GM18909 (cell line): Measurements from ENCODE around the gene PRKCZ.

Source experiments
- ATAC-seq: cut with Tn5 transposase; IDR thresholded peaks from one replicate; pipeline ENCODE4 v1.9.1; 2021; ENCODE audit warnings: mild to moderate bottlenecking; ENCODE audit not compliant: unreplicated experiment, poor library complexity

Gene PRKCZ

DNA sequence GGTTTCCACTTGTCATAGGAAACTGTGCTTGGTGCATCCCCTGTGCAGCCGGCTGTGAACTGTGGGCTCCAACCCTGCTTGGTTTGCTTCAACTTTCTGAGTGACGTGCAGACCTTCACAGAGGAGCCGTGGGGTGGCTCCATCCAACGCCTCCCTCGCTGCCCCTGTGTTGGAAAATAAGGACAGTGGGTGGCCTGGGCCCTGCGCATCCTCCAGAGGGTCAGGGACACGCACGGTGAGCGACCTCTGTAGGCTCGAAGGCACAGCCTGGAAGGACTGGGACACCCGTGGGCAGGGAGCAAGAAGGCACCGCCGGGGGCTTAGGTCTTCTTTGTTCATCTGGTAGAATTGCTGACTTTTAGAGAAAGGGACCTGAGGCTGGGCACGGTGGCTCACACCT, 150.9 kb downstream of the PRKCZ start:
- no peak for ATAC-seq

DNA sequence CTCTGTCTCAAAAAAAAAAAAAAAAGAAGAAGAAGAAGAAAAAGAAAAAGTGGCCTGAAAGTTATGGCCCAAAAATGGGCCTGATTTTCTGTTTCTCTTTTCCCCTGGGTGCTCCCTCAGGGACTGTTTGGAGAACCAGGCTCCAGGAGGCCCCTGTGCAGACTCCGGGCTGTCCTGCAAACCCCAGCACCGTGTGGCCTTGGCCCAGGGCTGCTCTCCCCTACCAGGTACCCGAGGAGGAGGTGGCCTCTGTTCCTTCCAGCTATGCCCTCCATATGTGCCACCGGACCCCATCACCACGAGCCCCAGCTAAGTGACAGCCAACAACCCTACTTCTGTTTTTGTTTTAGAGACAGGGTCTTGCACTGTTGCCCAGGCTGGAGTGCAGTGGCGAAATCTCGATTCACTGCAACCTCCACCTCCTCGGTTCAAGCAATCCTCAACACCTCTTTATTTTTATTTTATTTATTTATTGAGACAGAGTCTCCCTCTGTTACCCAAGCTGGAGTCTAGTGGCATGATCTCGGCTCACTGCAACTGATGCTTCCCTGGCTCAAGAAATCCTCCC, 151.9 kb downstream of the PRKCZ start:
- ATAC-seq = no peak

- ATAC-seq = no peak
Observed at GRCh38 chr1:2202843-2203601, 152.8 kb downstream of the PRKCZ start.

GRCh38 chr1:2203671-2204414, 153.6 kb downstream of the PRKCZ start:
- ATAC-seq = no peak

GRCh38 chr1:2204415-2205190, 154.4 kb downstream of the PRKCZ start:
- peak; percentile 39 for ATAC-seq

GRCh38 chr1:2205191-2205952, 155.2 kb downstream of the PRKCZ start:
- peak; percentile 65 for ATAC-seq

DNA sequence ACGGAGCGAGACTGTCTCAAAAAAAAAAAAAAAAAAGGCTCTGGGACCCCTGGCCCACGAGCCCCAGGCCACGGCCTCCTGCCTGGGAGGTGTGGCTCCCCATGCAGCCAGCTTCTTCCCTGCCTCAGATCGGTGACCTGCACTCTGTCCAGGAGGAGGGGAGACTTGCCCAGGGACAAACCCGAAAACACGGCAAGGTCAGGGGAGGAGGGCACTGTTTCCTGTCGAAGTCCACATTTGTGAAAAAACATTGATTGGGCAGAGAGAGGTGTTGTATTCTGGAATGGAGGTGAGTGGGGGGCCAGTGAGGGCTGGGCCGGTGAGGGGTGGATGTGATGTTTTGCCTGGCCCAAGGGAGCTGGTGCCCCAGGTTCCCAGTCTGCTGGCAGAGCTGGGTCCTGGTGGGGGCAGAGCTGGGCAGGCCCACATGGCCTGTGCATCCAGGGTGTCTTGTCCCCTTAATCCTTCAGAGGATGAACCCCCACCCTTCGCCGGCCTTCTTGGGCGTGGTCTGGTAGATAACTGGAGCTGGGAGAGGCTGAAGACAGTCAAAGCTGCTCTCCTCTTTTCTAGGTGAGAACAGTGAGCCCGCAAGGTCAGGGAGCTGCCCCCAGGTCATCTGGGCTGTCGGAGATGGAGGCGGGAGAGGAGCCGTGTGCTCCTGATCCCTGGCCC, 156.7 kb downstream of the PRKCZ start:
- no peak for ATAC-seq

DNA sequence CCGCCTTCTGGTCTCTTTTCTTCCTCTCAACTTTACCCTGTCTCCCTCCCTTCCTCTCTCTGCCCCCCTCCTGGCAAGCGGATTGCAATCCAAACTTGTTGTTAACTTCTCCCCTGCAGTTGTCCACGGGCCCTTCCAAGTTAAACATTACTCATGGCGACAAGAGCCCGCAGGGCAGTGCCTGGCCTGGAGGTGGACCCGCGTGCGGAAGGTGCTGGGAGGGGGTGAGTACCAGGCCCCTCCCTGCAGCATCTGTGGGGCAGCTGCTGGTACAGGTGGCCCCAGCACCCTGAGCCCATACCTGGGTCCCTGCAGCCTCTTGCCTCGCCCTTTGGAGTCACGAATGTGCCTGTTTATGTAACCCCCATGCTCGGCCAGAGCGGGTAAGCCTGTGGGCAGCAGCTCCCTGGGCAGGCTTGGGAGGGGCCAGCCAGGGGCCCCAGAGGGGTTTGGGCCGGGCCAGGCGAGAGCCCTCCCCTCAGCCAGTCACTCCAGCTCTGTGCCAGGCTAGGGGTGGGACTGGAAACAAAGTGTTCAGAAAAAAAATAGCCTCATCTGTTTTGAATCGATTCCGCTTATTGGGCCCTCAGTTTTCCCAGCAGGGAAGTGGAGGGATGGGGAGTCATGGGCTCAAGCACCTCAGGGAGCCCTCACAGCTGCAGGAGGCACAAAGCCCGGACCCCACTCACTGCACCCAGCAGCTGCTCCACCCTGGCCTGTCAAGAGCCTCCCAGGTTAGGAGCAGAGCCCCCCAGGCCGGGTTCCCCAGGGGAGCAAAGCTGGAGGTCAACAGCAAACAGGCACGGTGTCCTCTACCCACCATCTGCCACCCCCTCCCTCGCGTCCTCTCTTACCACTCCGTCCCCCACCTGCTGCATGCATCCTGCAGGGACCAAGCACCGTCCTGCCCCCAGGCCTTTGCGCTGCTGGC, 158.4 kb downstream of the PRKCZ start:
- ATAC-seq = no peak

- ATAC-seq = no peak
Observed at GRCh38 chr1:2209400-2210083, 159.3 kb downstream of the PRKCZ start.

DNA sequence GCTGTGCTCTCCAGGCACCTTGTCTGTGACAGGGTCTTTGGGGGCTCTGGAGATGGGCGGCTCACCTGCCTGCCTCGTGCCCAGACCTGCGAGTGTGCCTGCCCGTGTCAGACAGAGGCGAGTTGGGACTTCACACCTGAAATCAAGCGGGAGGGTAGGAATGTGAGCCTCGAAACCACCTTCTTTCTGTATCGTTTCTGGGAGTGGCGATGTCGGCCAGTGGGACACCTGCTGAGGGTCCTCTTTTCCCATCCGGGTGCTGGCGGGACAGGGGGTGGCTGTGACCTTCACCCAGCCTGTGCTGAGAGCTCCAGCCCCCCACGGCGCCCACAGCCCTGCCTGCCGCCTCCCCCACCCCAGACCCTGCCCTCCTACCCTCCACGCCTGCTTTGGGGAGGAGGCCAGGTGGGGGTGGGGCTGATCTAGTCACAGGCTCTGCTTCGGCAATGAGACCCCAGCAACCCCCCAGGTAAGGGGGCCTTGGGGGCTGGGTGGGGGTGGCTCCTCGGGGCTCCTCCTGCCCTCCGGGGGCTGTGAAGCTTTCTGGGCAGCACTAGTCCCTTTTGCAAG, 160.0 kb downstream of the PRKCZ start:
- no peak for ATAC-seq

GRCh38 chr1:2210786-2211185, 160.6 kb downstream of the PRKCZ start:
- ATAC-seq = no peak

GRCh38 chr1:2212274-2212531, 162.0 kb downstream of the PRKCZ start:
- ATAC-seq = no peak

- ATAC-seq = no peak
Observed at GRCh38 chr1:2212532-2213491, 162.6 kb downstream of the PRKCZ start.

- ATAC-seq = no peak
Observed at GRCh38 chr1:2213576-2214505, 163.6 kb downstream of the PRKCZ start.

GRCh38 chr1:2214541-2215241, 164.5 kb downstream of the PRKCZ start:
- ATAC-seq = no peak
